IMR-90 (cell line): ENCODE results near the gene RAB31. TPM values are rescaled to one million over a fixed set of nuclear protein-coding genes. Genes with fewer than 3 reads are reported as not detected.

Experiments
- ATAC-seq: fragments of 200-7000 bp; cut with Tn5 transposase; 2 replicates; pipeline ENCODE4 v1.9.1; 2020; ENCODE audit warnings: low read depth, mild to moderate bottlenecking, moderate library complexity
- BruUV-seq: library from RNA; stranded (reverse); fragments of 400-500 nt; replicated peaks from 2 replicates; lab custom pipeline; 2021; lab: Mats Ljungman, UMichigan
- CTCF ChIA-PET: fragments of 300-600 bp; formaldehyde crosslinking; extraction: SDS; loops from one replicate; lab custom pipeline; 2021; ENCODE audit warnings: antibody characterized with exemption; lab: Yijun Ruan, JAX
- POLR2A ChIA-PET: fragments of 300-600 bp; sonication (Branson Sonifier 250); formaldehyde crosslinking; loops from one replicate; lab custom pipeline; 2022; ENCODE audit warnings: antibody characterized with exemption; ENCODE audit not compliant: unreplicated experiment; lab: Charles Lee
- DNase-seq: peaks from one replicate; pipeline ENCODE4 v3.0.0; 2013
- H2AFZ ChIP-seq: replicated peaks from 2 replicates; pipeline ENCODE3; 2013; ENCODE audit warnings: low read length, mild to moderate bottlenecking; ENCODE audit not compliant: poor library complexity
- H2AK5ac ChIP-seq: 2 replicates; pipeline ENCODE4 v1.6.1; 2013; ENCODE audit warnings: low read depth, low read length, inconsistent platforms
- H2AK9ac ChIP-seq: replicated peaks from 2 replicates; pipeline ENCODE3; 2013; ENCODE audit warnings: mild to moderate bottlenecking, low read depth, low read length, moderate library complexity; ENCODE audit not compliant: poor library complexity
- H2BK120ac ChIP-seq: 2 replicates; pipeline ENCODE4 v1.6.1; 2013; ENCODE audit warnings: low read depth, low read length, inconsistent platforms
- H2BK15ac ChIP-seq: 3 replicates; pipeline ENCODE4 v1.6.1; 2013; ENCODE audit warnings: low read depth, low read length, inconsistent platforms
- H2BK20ac ChIP-seq: 2 replicates; pipeline ENCODE4 v1.6.1; 2013; ENCODE audit warnings: low read depth, mild to moderate bottlenecking, inconsistent platforms, low read length, moderate library complexity
- H2BK5ac ChIP-seq: 2 replicates; pipeline ENCODE4 v1.6.1; 2013; ENCODE audit warnings: mild to moderate bottlenecking, low read depth, low read length, inconsistent platforms; ENCODE audit not compliant: poor library complexity, severe bottlenecking
- H3K14ac ChIP-seq: replicated peaks from 2 replicates; pipeline ENCODE4 v1.6.1; 2013; ENCODE audit warnings: low read depth, low read length, inconsistent platforms
- H3K18ac ChIP-seq: 2 replicates; pipeline ENCODE4 v1.6.1; 2013; ENCODE audit warnings: low read depth, low read length, control low read depth
- H3K23ac ChIP-seq: 2 replicates; pipeline ENCODE4 v1.6.1; 2013; ENCODE audit warnings: low read depth, low read length, inconsistent platforms
- H3K27ac ChIP-seq: 2 replicates; pipeline ENCODE4 v1.5.1; 2013; ENCODE audit warnings: mild to moderate bottlenecking, control low read depth, low read length; ENCODE audit not compliant: insufficient read depth
- H3K27me3 ChIP-seq: 2 replicates; pipeline ENCODE4 v1.6.1; 2013; ENCODE audit warnings: low read length; ENCODE audit not compliant: control insufficient read depth, insufficient read depth
- H3K36me3 ChIP-seq: 2 replicates; pipeline ENCODE4 v1.6.1; 2013; ENCODE audit warnings: low read length, mixed read lengths; ENCODE audit not compliant: control insufficient read depth, insufficient read depth
- H3K4ac ChIP-seq: 2 replicates; pipeline ENCODE4 v1.6.1; 2013; ENCODE audit warnings: low read depth, low read length, inconsistent platforms
- H3K4me1 ChIP-seq: 2 replicates; pipeline ENCODE4 v1.6.1; 2013; ENCODE audit warnings: low read length, mixed read lengths; ENCODE audit not compliant: control insufficient read depth, insufficient read depth
- H3K4me2 ChIP-seq: 2 replicates; pipeline ENCODE4 v1.6.1; 2013; ENCODE audit warnings: low read depth, mild to moderate bottlenecking, control low read depth, low read length, moderate library complexity
- H3K4me3 ChIP-seq: 2 replicates; pipeline ENCODE4 v1.5.1; 2013; ENCODE audit warnings: low read depth, mild to moderate bottlenecking, control low read depth, low read length, moderate library complexity; ENCODE audit not compliant: insufficient read depth
- H3K56ac ChIP-seq: 2 replicates; pipeline ENCODE4 v1.6.1; 2013; ENCODE audit warnings: low read length, inconsistent platforms; ENCODE audit not compliant: insufficient read depth; ENCODE audit errors: extremely low read depth
- H3K79me1 ChIP-seq, 2 experiments: 2 replicates each; pipeline ENCODE4 v1.6.1; 2013; ENCODE audit warnings: low read length in 2 of 2, inconsistent platforms in 1 of 2, low read depth in 1 of 2
- H3K9ac ChIP-seq: 2 replicates; pipeline ENCODE4 v1.6.1; 2013; ENCODE audit warnings: low read depth, low read length, control low read depth
- H3K9me1 ChIP-seq: 2 replicates; pipeline ENCODE4 v1.6.1; 2013; ENCODE audit warnings: low read length, inconsistent platforms; ENCODE audit not compliant: insufficient read depth
- H3K9me3 ChIP-seq: 2 replicates; pipeline ENCODE4 v1.6.1; 2013; ENCODE audit warnings: low read length; ENCODE audit not compliant: control insufficient read depth, insufficient read depth
- H4K20me1 ChIP-seq: 2 replicates; pipeline ENCODE4 v1.6.1; 2013; ENCODE audit warnings: low read length, inconsistent platforms; ENCODE audit not compliant: insufficient read depth
- H4K5ac ChIP-seq: 2 replicates; pipeline ENCODE4 v1.6.1; 2013; ENCODE audit warnings: mild to moderate bottlenecking, low read depth, low read length, control low read depth
- H4K8ac ChIP-seq, 2 experiments: 2 replicates each; pipeline ENCODE4 v1.6.1; 2013; ENCODE audit warnings: low read depth in 2 of 2, low read length in 2 of 2, control low read depth in 1 of 2, inconsistent platforms in 1 of 2
- H4K91ac ChIP-seq: 2 replicates; pipeline ENCODE4 v1.6.1; 2013; ENCODE audit warnings: low read depth, low read length, inconsistent platforms; ENCODE audit not compliant: insufficient read depth
- CHD1 ChIP-seq: IDR thresholded peaks from 2 replicates; pipeline ENCODE4 v1.6.1; 2012; ENCODE audit warnings: low read depth, low read length, improper control_type of control experiment
- FOS ChIP-seq: fragments of 150-350 bp; IDR thresholded peaks from 2 replicates; pipeline ENCODE4 v1.6.1; 2016; ENCODE audit warnings: low read depth, low read length
- USF2 ChIP-seq: fragments of 150-350 bp; IDR thresholded peaks from 2 replicates; pipeline ENCODE4 v1.6.1; 2017; ENCODE audit warnings: mild to moderate bottlenecking, antibody characterized with exemption, low read length, low read depth
- WGBS, 2 experiments: methylation state at CpG; one replicate each; pipeline versions ENCODE4 v1.1.5 to v1.1.7; 2013; ENCODE audit warnings: missing lambda C conversion rate in 2 of 2; ENCODE audit not compliant: insufficient read length in 1 of 2; ENCODE audit errors: extremely low coverage in 2 of 2; 5-methylcytosine and 5-hydroxymethylcytosine counted together
- dilution Hi-C: fragments of 300-500 bp; cut with HindIII; formaldehyde crosslinking; loops from one replicate; pipeline ENCODE4 v1.14.3; 2018; ENCODE audit warnings: low sequenced_read_pairs; ENCODE audit not compliant: unreplicated experiment
- in situ Hi-C: fragments of 300-500 bp; cut with MboI; formaldehyde crosslinking; loops from 3 replicates; pipeline ENCODE4 v1.14.3; 2019; ENCODE audit warnings: low sequenced_read_pairs, inconsistent platforms, mixed read lengths
- intact Hi-C: fragments of 100-400 bp; cut with micrococcal nuclease; formaldehyde crosslinking; loops from 2 replicates; pipeline ENCODE4 v1.10.0; 2022
- polyA plus RNA-seq, 3 experiments: library from polyadenylated mRNA; depleted of rRNA; stranded (reverse); fragments of >200 nt; gene quantifications; 2 replicates each; pipeline ENCODE4 v1.2.3, GENCODE V29; 2012; ENCODE audit warnings: low replicate concordance in 1 of 3
- total RNA-seq: library from RNA; depleted of rRNA; stranded (reverse); fragments of >200 nt; gene quantifications from 2 replicates; pipeline ENCODE4 v1.2.3, GENCODE V29; 2012

The RAB31 gene
- total and polyA plus RNA-seq, 2 of the 4 experiments (the other 2 are of a cell fraction): 13.8 to 26.9 TPM

GRCh38 chr18:9731380-9731779 lies 23.3 kb downstream of the RAB31 start:
- H3K56ac ChIP-seq: no peak overlapping the region
- in situ Hi-C loops: no loop called here
- H3K4ac ChIP-seq: no peak overlapping the region
- H3K23ac ChIP-seq: no peak overlapping the region
- no peak overlapping the region for H2BK5ac ChIP-seq
- peaks cover 8% of the 10 kb centered on the region for H3K36me3 ChIP-seq
- no peak overlapping the region for H3K9ac ChIP-seq
- peaks cover 9% of the 10 kb centered on the region; the same call in 1 of the 2 replicates for H3K9me1 ChIP-seq
- dilution Hi-C loops: no loop called here
- no peaks in the 10 kb centered on the region; the same call in 1 of the 2 replicates for H3K4me1 ChIP-seq
- H3K4me2 ChIP-seq: no peak overlapping the region
- H3K79me1 ChIP-seq: peaks cover 17 to 45% of the 10 kb centered on the region in 2 experiments
- peaks cover 44% of the 10 kb centered on the region for H4K20me1 ChIP-seq
- CTCF ChIA-PET: no interaction called here
- H3K18ac ChIP-seq: no peak overlapping the region
- no peak overlapping the region for H2BK20ac ChIP-seq
- H2BK15ac ChIP-seq: no peak overlapping the region
- DNase-seq (peak; percentile 88), ATAC-seq (peak; percentile 51; the same call in 1 of the 2 replicates)
- H4K91ac ChIP-seq: no peak overlapping the region
- H4K8ac ChIP-seq: no peak overlapping the region
- H4K5ac ChIP-seq: no peak overlapping the region
- H3K27ac ChIP-seq: no peak overlapping the region
- no peak overlapping the region for H2AK5ac ChIP-seq
- BruUV-seq: no TSS peak
- H3K27me3 ChIP-seq: no peaks in the 10 kb centered on the region
- no peak overlapping the region for H2AFZ ChIP-seq
- 100% methylated on average over 1 of the region's 5 CpGs; no CpG with 5 or more reads in 1 of the 2 experiments for WGBS, 2 experiments
- peak; percentile 44; the same call in 1 of the 2 replicates for TF ChIP-seq FOS
- peak; percentile 31; the same call in 1 of the 2 replicates for TF ChIP-seq USF2
- no peak for TF ChIP-seq CHD1
- H3K14ac ChIP-seq: no peak overlapping the region
- no peak overlapping the region for H2BK120ac ChIP-seq
- H3K9me3 ChIP-seq: no peaks in the 10 kb centered on the region
- intact Hi-C loops: no loop called here
- POLR2A ChIA-PET: no interaction called here
- H2AK9ac ChIP-seq: no peak overlapping the region
- no peak overlapping the region for H3K4me3 ChIP-seq
